GM18498 (cell line): ENCODE measurements around the gene PFKFB3.
"Not testable (repeated sequence)": the region's sequence is repeated elsewhere in the genome, so short reads cannot be mapped to it uniquely, and the experiment has no call there.

ENCODE experiments used
- ATAC-seq: cut with Tn5 transposase; IDR thresholded peaks from one replicate; pipeline ENCODE4 v1.9.1; 2021; ENCODE audit warnings: mild to moderate bottlenecking, moderate library complexity; ENCODE audit not compliant: unreplicated experiment

The PFKFB3 gene

DNA sequence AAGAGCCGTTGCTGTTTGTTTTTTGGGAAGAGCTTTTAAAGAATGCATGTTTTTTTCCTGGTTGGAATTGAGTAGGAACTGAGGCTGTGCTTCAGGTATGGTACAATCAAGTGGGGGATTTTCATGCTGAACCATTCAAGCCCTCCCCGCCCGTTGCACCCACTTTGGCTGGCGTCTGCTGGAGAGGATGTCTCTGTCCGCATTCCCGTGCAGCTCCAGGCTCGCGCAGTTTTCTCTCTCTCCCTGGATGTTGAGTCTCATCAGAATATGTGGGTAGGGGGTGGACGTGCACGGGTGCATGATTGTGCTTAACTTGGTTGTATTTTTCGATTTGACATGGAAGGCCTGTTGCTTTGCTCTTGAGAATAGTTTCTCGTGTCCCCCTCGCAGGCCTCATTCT, 31.6 kb downstream of the PFKFB3 start:
- no peak for ATAC-seq

GRCh38 chr10:6236349-6237198, 33.8 kb downstream of the PFKFB3 start:
- ATAC-seq, result no peak

DNA sequence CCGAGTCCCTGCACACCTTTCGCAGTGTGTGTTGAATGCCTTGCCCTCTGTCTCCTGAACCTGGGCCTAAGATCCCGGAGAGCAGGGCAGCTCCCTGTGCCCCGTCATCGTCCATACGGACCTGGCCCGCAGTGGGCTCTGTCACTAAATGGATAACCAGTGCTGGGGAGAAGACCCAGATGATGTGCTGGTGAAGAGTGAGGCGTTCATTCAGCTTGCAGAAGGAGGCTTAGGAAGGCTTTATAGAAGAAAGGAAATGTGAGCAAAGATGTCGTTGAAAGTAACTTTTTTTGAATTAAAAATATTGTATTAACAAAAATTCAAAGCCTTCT, 34.4 kb downstream of the PFKFB3 start:
- no peak for ATAC-seq

GRCh38 chr10:6238587-6239212, 36.0 kb downstream of the PFKFB3 start:
- not testable (repeated sequence) for ATAC-seq

GRCh38 chr10:6239213-6239991, 36.7 kb downstream of the PFKFB3 start:
- no peak for ATAC-seq

DNA sequence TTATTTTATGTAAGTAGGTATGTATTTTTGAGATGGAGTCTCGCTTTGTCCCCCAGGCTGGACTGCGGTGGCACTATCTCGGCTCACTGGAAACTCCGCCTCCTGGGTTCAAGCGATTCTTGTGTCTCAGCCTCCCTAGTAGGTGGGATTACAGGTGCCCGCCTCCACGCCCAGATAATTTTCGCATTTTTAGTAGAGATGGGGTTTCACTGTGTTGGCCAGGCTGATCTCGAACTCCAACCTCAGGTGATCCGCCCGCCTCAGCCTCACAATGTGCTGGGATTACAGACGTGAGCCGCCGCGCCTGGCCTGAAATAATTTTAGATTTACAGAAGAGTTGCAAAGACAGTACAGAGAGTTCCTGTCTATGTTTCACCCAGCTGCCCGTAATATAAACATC, 37.5 kb downstream of the PFKFB3 start:
- ATAC-seq, result no peak

GRCh38 chr10:6242089-6242488, 39.4 kb downstream of the PFKFB3 start:
- no peak for ATAC-seq

DNA sequence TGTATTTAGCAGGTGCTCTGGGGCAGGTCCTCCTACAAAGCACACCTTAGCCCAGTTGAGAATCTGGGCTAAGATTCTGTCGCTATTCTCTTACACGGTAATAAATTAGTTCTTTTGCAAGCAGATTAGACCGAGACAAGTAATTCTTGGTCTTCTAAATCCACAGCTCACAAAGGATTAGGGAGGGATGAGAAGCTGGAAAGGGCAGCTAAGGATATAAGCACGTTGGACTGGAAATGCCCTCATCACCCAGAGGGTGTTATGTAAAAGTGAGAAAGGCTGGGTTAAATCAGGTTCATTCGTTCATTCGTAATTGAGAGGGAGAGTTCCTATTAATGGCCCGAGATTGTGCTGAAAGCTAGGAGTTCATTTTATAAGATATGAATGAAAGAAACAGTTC, 41.8 kb downstream of the PFKFB3 start:
- no peak for ATAC-seq

- ATAC-seq, result no peak
Observed at GRCh38 chr10:6247041-6247712, 44.4 kb downstream of the PFKFB3 start.

DNA sequence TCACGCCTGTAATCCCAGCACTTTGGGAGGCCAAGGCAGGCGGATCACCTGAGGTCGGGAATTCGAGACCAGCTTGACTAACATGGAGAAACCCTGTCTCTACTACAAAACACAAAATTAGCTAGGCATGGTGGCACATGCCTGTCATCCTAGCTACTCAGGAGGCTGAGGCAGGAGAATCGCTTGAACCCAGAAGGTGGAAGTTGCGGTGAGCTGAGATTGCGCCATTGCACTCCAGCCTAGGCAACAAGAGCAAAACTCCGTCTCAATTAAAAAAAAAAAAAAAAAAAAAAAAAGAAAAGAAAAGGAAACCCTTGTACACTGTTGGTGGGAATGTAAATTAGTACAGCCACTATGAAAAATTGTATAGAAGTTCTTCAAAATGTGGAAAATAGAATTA, 46.2 kb downstream of the PFKFB3 start:
- ATAC-seq, result not testable (repeated sequence)

DNA sequence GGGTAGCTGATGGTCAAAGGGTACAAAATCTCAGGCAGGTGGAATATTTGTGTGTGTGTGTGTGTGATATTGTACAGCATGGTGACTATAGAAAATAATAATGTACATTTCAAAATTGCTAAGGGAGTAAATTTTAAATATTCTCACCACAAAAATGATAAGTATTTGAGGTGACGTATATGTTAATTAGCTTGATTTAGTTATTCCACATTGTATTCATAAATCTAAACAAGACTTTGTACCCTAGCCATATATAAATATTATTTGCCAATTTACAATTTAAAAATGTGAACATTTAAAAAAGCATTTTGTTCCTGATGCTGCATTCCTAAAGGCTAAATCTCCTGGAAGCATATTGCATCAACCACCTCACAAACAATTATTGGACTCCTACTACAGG, 47.0 kb downstream of the PFKFB3 start:
- ATAC-seq, result no peak

GRCh38 chr10:6250745-6251144, 48.0 kb downstream of the PFKFB3 start:
- no peak for ATAC-seq

DNA sequence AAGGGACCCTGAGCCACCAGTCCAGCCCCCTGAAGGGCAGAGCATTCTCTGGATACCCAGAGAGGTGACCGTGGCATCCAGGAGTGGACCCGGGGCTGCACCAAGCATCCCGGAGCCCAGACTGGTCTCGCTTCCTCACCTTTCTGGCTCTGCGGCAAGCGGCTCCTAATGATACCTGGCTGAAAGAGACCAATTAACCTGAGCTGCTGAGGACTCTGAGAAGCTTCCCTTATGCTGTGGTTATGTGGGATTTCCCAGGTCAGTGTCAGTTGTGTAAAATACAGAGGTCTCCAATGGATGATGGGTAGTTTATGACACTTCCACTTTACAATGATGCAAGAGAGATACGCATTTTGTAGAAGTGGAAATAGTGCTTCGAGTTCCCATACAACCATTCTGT, 51.5 kb downstream of the PFKFB3 start:
- no peak for ATAC-seq

GRCh38 chr10:6255548-6256061, 52.9 kb downstream of the PFKFB3 start:
- no peak for ATAC-seq

GRCh38 chr10:6256439-6256838, 53.7 kb downstream of the PFKFB3 start:
- ATAC-seq, result no peak

GRCh38 chr10:6259153-6259552, 56.4 kb downstream of the PFKFB3 start:
- no peak for ATAC-seq

GRCh38 chr10:6260843-6261242, 58.1 kb downstream of the PFKFB3 start:
- no peak for ATAC-seq

DNA sequence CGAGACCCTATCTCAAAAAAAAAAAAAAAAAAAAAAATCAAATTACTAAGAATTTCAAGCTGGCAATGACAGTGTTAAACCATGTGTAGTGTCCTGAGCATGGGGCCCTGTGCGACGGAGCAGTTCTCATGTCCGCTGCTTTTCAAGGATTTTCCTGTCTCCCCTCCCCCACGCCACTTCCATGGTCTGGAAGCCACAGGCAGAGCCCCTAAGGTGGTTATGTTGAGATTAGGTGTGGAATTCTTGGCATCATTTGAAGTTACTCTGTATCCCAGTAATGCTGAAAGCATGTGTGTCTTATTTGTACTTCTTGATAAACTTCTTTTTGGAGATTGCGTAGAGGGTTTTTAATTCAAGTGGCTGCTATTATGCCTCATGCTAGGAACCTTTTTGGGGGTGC, 65.2 kb downstream of the PFKFB3 start:
- no peak for ATAC-seq

DNA sequence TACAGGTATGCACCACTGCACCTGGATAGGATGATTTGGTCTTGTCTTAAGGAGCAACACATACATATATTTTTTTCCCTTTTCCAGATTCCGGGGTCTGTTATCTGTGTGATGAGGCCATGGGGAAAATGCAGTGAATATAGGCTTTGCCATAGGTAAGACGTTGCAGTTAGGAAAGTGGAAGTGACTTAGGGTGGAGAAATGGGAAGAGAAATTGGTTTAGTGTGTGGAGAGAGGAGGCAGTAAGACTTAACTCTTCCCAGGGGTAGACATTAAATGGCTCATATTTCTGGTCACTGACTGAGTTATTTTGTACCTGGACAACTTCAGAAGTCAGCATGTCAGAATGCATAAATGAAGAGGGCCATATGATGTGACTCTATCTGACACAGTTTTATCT, 66.7 kb downstream of the PFKFB3 start:
- no peak for ATAC-seq

- ATAC-seq, result peak; percentile 73
Observed at GRCh38 chr10:6269953-6270867, 67.5 kb downstream of the PFKFB3 start.
